Middle frontal gyrus (tissue), 1 donor: Measurements from ENCODE around the gene PADI3.
"Not testable (repeated sequence)": the region's sequence is repeated elsewhere in the genome, so short reads cannot be mapped to it uniquely, and the experiment has no call there.

Experiments used
- DNase-seq: peaks from one replicate; pipeline ENCODE4 v3.0.0-alpha.2; 2015; ENCODE audit warnings: low spot score; ENCODE audit errors: extremely low spot score

The PADI3 gene

DNA sequence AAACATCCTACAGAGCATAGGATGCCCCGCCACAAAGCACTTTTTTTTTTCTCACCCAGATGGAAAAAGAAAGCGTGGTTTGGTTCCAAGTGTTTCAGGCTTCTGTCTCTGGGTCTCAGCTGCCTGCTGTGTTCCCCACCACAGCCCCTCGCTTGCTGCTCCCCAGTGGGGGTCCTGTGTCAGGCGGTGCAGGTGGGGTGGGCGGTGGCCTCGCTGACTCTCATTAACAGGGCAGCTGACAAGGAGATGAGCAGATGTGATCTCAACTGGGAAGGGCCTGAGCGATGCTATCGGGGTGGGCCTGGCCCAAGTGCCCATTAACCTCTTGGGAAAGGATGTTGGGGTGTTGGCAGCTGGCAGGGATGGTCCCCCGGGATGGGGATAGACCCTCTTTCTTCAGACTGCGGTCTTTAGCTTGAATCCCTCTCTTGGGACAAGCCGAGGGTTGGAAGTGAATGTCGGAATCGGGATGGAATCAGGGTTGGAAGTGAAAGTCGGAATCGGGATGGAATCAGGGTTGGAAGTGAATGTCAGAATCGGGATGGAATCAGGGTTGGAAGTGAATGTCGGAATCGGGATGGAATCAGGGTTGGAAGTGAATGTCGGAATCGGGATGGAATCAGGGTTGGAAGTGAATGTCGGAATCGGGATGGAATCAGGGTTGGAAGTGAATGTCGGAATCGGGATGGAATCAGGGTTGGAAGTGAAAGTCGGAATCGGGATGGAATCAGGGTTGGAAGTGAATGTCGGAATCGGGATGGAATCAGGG lies 7.7 kb upstream of the PADI3 start:
- not testable (repeated sequence) for DNase-seq

GRCh38 chr1:17241780-17242074 lies 7.2 kb upstream of the PADI3 start:
- not testable (repeated sequence) for DNase-seq

DNA sequence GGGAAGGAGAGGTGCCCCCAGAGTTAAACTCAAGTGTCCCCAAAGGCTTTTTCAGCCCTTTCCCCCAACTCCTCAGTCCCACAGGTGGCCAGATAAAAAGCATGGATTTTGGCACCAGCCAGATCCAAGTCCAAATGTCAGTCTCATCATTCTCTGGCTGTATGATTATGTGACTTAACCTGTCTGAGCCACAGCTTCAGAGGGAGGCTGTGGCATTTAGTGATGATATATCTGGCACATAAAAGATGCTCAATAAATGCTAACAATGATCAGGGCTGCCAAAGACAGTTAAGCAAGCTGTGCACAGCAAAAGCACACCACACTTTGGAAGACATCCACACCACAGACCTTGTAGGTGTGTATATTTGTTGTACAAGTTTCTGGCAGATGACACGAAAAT lies 5.6 kb upstream of the PADI3 start:
- no peak for DNase-seq

DNA sequence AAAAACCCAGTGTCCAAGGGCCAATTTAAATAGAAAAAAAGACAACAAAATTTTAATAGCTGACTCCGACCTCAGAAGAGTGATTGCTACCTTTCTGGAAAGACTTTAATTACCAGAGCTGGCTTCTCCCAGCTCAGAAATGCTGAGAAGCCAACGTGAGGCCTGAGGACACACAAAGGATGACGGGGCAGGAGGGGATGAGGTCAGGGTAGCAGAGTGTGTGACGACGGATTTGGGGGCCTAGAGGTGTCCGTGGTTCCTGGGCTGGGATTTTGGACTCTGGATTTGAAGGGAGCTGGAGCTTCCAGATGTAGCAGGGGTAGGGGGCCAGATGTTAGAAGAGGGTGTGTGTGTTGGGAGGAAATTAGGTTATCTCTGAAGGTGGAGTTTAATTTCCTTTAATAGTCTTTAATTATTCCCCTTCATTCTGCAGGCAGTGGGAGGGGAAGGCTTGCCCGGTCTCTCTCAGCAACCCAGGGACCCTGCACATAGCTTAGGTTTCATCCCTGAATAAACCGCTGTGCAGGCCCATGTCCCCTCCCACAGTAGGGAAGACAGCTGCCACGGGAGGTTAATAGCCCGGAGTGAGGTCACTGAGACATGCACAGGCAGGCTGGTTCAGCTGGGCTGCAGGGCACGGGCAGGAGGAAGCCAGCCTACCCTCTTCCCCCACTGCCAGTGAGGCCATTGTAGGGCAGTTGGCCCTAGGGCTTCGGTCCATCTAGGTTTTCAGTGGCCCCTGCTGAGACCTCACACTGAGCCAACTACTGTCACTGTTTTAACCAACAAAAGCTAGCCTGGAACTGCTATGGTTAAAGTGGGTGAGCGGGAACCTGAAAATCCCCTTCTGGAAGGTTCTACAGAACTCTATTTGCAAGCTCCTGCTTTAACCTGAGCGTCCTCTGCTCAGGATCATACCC lies 3.8 kb upstream of the PADI3 start:
- no peak for DNase-seq

DNA sequence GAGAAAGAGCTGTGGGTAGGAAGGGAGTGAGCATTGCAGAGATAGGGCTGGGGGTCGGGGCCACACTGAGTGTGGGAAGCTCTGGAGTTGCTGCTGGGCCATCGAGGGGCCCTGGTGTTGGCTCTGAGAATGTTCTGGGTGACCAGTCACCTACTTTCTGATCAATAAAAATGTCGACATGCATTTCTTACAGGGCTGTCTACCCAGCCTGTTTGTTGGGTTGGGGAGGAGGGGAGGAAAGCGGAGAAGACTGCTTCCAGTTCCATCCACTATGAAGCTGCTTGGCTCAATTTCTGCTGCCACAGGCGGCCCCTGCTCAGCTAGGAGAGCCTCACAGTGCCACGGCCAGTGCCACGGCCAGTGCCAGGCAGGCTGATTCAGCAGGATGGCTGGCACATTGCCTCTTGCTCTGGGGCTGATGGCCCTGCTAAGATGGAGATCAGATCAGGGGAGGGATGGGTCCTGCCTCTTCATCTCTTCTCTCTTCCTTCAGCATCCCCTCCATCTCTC lies 3.0 kb upstream of the PADI3 start:
- no peak for DNase-seq

DNA sequence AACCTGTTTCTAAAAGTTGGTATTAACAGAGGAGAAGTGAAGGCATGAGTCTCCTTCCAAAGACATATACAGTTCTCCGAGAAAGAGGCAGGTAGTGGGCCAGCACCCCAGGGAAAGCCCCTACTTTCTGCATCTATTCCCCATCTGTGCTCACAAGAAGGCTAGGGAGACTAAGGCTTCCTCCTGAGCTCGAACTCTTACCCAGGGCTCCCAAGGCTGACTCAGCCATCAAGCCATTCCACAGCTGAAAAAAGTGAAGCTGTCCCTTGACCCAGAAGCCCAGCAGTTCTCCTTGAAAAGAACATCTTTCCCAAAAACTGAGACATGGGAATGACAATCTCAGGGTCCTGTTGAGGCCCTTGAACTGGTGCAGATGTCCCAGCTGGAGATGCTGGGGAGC lies 1.9 kb upstream of the PADI3 start:
- no peak for DNase-seq

DNA sequence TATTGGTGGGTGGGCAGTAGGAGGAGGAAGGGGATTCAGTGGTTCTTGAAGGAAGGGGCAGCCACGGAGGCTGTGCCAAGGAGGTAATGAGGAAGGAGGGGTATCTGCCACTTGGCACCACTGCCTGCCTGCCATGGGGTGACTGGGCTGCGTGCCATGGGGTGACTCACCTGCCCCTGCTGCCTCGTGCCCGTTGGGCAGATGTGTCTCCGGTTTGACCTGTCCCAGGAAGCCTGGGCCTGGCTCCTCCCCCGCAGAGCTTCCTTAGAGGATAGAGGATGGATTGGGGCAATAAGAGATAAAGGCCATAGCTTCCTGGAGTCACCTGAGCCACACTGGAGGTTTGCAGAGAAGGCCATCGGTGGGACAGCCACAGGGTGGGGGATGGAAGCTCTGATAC lies 1.7 kb downstream of the PADI3 start:
- DNase-seq, result no peak

DNA sequence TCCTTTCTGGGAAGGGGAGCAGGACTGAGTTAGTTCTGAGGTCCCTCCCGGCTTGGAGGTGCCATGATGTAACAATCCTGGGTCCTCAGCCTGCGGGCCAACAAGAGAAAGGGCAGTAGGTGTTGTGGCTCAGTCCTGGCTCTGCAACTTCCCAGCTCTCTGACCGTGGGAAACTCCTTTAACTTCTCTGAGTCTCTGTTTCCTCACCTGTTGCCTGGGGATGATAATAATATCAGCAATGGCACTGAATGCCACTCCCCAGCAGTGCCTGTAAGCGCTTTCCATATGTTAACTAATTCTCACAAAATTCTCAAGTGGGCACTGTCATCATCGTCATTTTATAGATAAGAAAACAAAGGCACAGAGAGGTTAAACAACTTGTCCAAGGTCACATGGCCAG lies 2.3 kb downstream of the PADI3 start:
- DNase-seq, result no peak

GRCh38 chr1:17251701-17252376 lies 2.9 kb downstream of the PADI3 start:
- DNase-seq, result no peak

- no peak for DNase-seq
Observed at GRCh38 chr1:17255336-17255735, 6.4 kb downstream of the PADI3 start.

DNA sequence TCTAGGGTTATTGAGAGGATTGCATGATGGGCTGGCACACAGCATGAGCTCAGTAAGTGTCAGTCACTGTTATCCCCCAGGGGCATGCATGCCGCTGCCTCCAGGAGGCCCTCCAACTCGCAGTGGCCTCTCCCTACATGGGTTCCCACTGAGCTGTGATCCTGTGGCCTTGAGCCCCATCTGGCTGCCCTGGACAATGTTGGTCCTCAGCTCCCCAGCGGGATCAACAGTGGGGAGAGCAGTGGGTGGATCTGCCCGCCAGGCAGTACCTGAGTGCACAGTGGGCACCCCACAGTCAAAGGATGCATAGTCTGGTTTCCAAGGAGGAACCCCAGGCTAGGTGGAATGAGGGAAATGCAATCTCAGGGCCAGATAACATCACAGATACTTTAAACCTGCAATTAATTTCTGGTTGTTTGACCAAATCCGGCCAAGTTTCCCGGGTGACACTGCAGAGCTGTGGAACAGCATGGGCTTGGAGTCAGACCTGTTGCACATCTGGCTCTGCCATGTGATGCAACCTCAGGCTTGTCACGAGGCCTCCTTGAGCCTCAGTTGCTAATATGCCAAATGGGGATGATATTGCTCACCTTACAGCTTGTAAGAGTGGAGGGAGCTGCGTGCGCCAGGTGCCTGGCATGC lies 9.3 kb downstream of the PADI3 start:
- no peak for DNase-seq

- no peak for DNase-seq
Observed at GRCh38 chr1:17258758-17259130, 9.8 kb downstream of the PADI3 start.

DNA sequence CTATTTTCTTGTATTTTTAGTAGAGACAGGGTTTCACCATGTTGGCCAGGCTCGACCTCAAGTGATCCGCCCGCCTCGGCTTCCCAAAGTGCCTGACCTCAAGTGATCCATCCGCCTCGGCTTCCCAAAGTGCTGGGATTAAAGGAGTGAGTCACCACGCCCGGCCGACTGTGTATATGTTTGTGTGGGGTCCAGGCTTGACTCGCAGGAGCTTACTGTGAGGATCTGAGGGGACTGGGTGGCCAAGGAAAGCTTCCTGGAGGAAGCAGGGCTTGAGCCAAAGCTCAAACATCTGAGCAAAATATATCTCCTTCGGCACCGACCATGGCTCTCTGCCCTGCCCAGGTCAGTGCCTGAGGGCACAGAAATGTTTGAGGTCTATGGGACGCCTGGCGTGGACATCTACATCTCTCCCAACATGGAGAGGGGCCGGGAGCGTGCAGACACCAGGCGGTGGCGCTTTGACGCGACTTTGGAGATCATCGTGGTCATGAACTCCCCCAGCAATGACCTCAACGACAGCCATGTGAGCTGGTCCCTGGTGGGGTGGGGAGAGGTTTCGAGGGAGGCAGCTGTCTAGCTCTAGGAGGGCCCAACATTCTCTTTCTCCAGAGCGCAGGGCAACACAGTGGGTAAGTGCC lies 10.5 kb downstream of the PADI3 start:
- no peak for DNase-seq

GRCh38 chr1:17260264-17260663 lies 11.4 kb downstream of the PADI3 start:
- no peak for DNase-seq

DNA sequence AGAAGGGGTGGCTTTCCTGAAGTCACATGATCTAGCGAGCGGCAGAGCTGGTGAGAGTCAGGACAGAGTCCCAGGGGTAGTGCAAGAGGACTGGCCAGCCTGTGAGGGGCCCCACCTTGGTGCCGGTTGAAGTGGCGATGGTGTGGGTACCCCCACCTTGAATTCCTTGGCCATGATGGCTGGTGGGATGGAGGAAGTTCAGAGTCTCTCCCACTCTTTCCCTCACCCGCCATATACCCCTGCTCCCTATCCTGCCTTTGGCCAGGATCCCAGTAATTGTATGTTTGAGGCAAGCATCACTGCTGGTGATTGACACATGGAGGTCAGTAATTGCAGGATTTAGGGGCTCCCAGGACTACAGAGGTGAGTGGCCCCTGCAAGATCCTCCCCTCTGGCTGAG lies 11.8 kb downstream of the PADI3 start:
- no peak for DNase-seq

DNA sequence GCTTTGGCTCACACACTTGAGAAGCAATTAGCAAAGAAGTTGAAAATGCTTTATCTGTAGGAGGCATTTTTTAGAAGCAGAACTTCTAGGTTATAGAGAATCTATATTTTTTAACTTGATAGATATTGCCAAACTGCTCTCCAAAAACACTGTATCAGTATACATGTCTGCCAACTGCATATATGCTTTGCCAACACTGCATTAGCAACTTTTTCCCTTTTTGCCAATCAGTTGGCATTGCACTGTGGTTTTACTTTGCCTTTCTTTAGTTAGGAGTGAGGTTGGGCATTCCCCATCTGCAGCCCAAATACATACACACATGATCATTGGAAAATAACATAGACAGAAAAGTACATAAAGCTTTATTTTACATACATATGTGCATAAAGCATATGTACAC lies 15.0 kb downstream of the PADI3 start:
- no peak for DNase-seq

DNA sequence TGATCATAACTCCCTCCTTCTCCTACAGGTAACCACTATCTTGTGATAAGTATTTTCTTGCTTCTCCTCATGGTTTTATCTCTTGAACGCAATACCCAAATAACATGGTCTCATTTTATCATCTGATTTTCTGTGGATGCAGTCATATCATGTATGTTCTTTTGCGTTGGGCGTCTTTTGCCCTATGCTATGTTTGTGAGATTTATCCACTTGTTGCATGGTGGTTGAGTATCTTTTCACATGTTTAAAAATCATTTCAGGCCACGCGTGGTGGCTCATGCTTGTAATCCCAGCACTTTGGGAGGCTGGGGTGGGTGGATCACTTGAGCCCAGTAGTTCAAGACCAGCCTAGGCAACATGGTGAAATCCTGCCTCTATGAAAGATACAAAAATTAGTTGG lies 15.6 kb downstream of the PADI3 start:
- DNase-seq, result no peak

DNA sequence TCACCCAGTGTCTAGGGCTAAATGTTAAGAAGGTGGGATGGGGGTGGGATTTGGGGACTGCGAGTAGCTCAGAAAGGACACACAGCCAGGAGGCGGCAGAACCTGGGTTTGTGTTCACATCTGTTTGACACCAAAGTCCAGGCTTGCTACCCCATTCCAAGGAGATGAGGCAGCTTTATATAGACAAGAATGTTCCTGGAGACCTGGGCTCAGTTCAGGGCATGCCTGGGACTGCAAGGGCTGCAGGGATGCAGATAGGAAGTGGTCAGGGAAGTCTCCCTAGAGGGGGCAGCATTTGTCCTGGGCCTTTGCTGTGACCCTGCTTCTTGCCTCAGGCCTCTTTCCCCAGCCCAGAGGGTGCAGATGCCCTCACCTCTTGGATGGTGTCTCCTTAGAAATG lies 16.3 kb downstream of the PADI3 start:
- DNase-seq, result no peak

DNA sequence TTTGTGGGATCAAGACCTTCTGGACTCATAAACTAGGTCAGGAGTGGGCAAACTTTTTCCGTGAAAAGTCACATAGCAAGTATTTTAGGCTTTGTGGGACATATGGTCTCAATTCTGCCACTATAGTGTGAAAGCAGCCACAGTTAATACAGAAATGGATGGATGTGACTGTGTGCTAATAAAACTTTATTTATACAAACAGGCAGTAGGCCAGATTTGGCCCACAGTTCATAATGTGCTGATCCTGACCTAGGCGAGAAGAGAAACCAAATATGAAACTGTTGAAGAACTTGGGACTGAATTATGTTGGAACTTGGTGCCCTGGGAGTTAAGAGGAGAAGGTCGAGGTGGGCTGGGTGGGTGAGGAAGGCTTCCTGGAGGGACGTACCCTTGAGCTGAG lies 17.1 kb downstream of the PADI3 start:
- DNase-seq, result no peak

GRCh38 chr1:17270891-17271765 lies 22.2 kb downstream of the PADI3 start:
- no peak for DNase-seq
